NCI-H1048 (cell line): Measurements from ENCODE around the gene TRIM61.
"Not testable (repeated sequence)": the region's sequence is repeated elsewhere in the genome, so short reads cannot be mapped to it uniquely, and the experiment has no call there.

ENCODE experiments used
- DNase-seq: peaks from one replicate; lab custom pipeline; 2025; lab: John Stamatoyannopoulos, UW

TRIM61 gene

GRCh38 chr4:164977243-164978164, at the start of gene TRIM61:
Gene TRIM61 (minus strand): TSS chr4:164977657. CDS start chr4:164970002, 7,655 bp downstream.
- DNase-seq = no peak

- DNase-seq = not testable (repeated sequence)
Observed at GRCh38 chr4:165025782-165026181, 48.3 kb upstream of the TRIM61 start.

GRCh38 chr4:165019995-165020394, 42.5 kb upstream of the TRIM61 start:
- not testable (repeated sequence) for DNase-seq

GRCh38 chr4:165016971-165017370, 39.5 kb upstream of the TRIM61 start:
- DNase-seq = no peak

GRCh38 chr4:165013691-165014090, 36.2 kb upstream of the TRIM61 start:
- no peak for DNase-seq

- no peak for DNase-seq
Observed at GRCh38 chr4:165011403-165011802, 33.9 kb upstream of the TRIM61 start.

- no peak for DNase-seq
Observed at GRCh38 chr4:165010991-165011390, 33.5 kb upstream of the TRIM61 start.

- DNase-seq = no peak
Observed at GRCh38 chr4:165010487-165010886, 33.0 kb upstream of the TRIM61 start.

- no peak for DNase-seq
Observed at GRCh38 chr4:165009493-165010227, 32.2 kb upstream of the TRIM61 start.

GRCh38 chr4:165006886-165007285, 29.4 kb upstream of the TRIM61 start:
- DNase-seq = no peak

GRCh38 chr4:165006456-165006855, 29.0 kb upstream of the TRIM61 start:
- DNase-seq = no peak

- no peak for DNase-seq
Observed at GRCh38 chr4:165005352-165005925, 28.0 kb upstream of the TRIM61 start.

- not testable (repeated sequence) for DNase-seq
Observed at GRCh38 chr4:165001957-165002356, 24.5 kb upstream of the TRIM61 start.

GRCh38 chr4:164998526-164999080, 21.1 kb upstream of the TRIM61 start:
- not testable (repeated sequence) for DNase-seq

GRCh38 chr4:164997941-164998340, 20.5 kb upstream of the TRIM61 start:
- no peak for DNase-seq

GRCh38 chr4:164997324-164997723, 19.9 kb upstream of the TRIM61 start:
- no peak for DNase-seq

GRCh38 chr4:164996123-164996522, 18.7 kb upstream of the TRIM61 start:
- not testable (repeated sequence) for DNase-seq

GRCh38 chr4:164990786-164991185, 13.3 kb upstream of the TRIM61 start:
- not testable (repeated sequence) for DNase-seq

- no peak for DNase-seq
Observed at GRCh38 chr4:164989471-164989870, 12.0 kb upstream of the TRIM61 start.

GRCh38 chr4:164971929-164972328, 5.5 kb downstream of the TRIM61 start:
- DNase-seq = not testable (repeated sequence)

GRCh38 chr4:164959896-164960295, 17.6 kb downstream of the TRIM61 start:
- DNase-seq = no peak

GRCh38 chr4:164959421-164959820, 18.0 kb downstream of the TRIM61 start:
- not testable (repeated sequence) for DNase-seq
